Measurements from ENCODE around the gene GSTO2. TPM values are rescaled to one million over a fixed set of nuclear protein-coding genes. Genes with fewer than 3 reads are reported as not detected.
A peak's percentile ranks its signal among the peaks of the same experiment; 100 is the strongest.

Gene GSTO2
- total and polyA plus RNA-seq, 2 experiments from 2014 or later: 30.7 to 49.8 TPM

DNA sequence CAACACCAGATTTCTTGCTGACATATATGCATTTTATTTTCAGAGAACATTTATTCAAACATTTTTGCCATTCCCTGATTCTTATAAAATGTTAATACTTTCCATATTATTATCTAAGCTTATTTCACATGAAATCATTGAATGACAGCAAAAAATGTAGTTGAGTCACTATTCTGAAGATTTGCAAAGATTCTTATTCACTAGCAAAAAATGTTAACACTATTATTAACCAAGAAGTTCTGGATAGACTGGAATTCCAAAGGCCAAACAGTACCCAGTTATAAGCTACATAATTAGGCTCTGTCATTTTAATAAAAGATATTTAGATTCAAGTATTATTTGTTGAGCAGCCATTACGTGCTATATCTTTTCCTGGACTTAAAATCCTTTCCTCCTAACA lies 4.3 kb downstream of the GSTO2 start:
- no peaks in the 10 kb centered on the region for H3F3A ChIP-seq (replicated peaks; ENCODE audit: low read depth)
- no peaks in the 10 kb centered on the region for H3K9me3 Mint-ChIP-seq
- ATAC-seq (no peak), DNase-seq (ENCODE audit: low spot score) (no peak)
- H3K36me3 ChIP-seq (ENCODE audit: insufficient read depth): no peaks in the 10 kb centered on the region
- H3K27me3 ChIP-seq (ENCODE audit: insufficient read depth): 0 out of 2 replicates have a peak, but pooled peaks cover 8% of the 10 kb centered on the region
- peaks cover 3% of the 10 kb centered on the region; the same call in 2 of the 3 replicates for H3K36me3 Mint-ChIP-seq (ENCODE audit: low read depth)
- peaks cover 19% of the 10 kb centered on the region for H3K79me2 ChIP-seq (replicated peaks; ENCODE audit: insufficient read depth)
- no peak overlapping the region for H3K4me3 Mint-ChIP-seq
- H2AFZ ChIP-seq: no peak overlapping the region
- peaks cover 15% of the 10 kb centered on the region for H3K27me3 Mint-ChIP-seq (ENCODE audit: insufficient read depth, low read depth, poor library complexity)
- peaks cover 17% of the 10 kb centered on the region for H3K4me1 ChIP-seq (ENCODE audit: insufficient read depth)
- H3K27ac ChIP-seq (ENCODE audit: low read depth): no peak overlapping the region
- TF ChIP-seq, protein P1, sequence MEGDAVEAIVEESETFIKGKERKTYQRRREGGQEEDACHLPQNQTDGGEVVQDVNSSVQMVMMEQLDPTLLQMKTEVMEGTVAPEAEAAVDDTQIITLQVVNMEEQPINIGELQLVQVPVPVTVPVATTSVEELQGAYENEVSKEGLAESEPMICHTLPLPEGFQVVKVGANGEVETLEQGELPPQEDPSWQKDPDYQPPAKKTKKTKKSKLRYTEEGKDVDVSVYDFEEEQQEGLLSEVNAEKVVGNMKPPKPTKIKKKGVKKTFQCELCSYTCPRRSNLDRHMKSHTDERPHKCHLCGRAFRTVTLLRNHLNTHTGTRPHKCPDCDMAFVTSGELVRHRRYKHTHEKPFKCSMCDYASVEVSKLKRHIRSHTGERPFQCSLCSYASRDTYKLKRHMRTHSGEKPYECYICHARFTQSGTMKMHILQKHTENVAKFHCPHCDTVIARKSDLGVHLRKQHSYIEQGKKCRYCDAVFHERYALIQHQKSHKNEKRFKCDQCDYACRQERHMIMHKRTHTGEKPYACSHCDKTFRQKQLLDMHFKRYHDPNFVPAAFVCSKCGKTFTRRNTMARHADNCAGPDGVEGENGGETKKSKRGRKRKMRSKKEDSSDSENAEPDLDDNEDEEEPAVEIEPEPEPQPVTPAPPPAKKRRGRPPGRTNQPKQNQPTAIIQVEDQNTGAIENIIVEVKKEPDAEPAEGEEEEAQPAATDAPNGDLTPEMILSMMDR (conservative IDR thresholded peaks at IDR 0.05; ENCODE audit: low read depth in 2 of 2): no peak
- TF ChIP-seq EZH2phosphoT487 (IDR thresholded peaks at IDR 0.05; ENCODE audit: unreplicated experiment): no peak
- TF ChIP-seq POLR2AphosphoS5 (IDR thresholded peaks at IDR 0.05; ENCODE audit: low read depth): no peak
- no peaks in the 10 kb centered on the region for H4K20me1 ChIP-seq (replicated peaks; ENCODE audit: insufficient read depth)
- peaks cover 17% of the 10 kb centered on the region; the same call in 2 of the 3 replicates for H3K4me1 Mint-ChIP-seq
- no peak overlapping the region for H3K27ac Mint-ChIP-seq
- H3K9me2 ChIP-seq (ENCODE audit: insufficient read depth): no peaks in the 10 kb centered on the region
- no peak overlapping the region for H3K4me3 ChIP-seq
- no peak overlapping the region for H3K4me2 ChIP-seq

DNA sequence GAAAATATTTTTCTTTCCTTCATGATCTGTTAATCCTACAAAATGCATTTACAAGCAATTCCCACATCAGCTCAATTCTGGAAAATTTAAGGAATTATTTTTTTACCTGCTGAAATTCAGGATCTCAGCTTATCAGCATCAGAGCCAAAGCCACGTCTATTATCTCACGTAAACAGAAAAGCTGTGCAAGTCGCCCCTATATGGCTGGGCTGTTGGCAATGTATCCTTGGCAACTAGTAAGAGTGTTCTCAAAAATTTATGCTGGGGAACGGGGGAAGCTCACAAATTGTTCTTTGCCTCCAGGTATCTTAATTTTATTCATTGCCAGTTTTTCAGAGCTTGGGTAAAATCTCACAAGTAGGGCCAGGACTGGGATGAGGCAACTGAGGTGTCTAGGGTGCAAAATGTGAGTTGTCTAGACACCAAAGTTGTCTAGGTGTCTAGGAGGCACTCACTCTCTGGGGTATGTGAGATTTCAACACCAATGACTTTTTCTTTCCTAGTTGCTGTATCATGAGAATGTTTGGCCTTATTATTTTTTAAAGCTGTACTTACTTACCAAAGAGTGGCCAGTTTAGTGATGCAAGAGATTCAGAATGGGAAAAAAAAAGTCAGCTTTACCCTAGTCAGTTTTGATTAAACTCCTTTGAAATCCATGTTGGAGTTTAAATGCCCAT lies 5.1 kb downstream of the GSTO2 start:
- Histone ChIP-seq H4K20me1 (replicated peaks; ENCODE audit: insufficient read depth) (no peaks in the 10 kb centered on the region), H3F3A (replicated peaks; ENCODE audit: low read depth) (no peaks in the 10 kb centered on the region), H3K27ac (ENCODE audit: low read depth) (no peak overlapping the region), H3K79me2 (replicated peaks; ENCODE audit: insufficient read depth) (peaks cover 16% of the 10 kb centered on the region), H3K9me2 (ENCODE audit: insufficient read depth) (no peaks in the 10 kb centered on the region), H3K4me1 (ENCODE audit: insufficient read depth) (peaks cover 17% of the 10 kb centered on the region), H3K4me2 (peak overlapping the region; percentile 90), H2AFZ (peak overlapping the region; percentile 77; the same call in 1 of the 2 replicates), H3K4me3 (peak overlapping the region; percentile 82), H3K27me3 (ENCODE audit: insufficient read depth) (0 out of 2 replicates have a peak, but pooled peaks cover 8% of the 10 kb centered on the region), H3K36me3 (ENCODE audit: insufficient read depth) (no peaks in the 10 kb centered on the region)
- Mint-ChIP-seq H3K27ac (no peak overlapping the region), H3K27me3 (ENCODE audit: insufficient read depth, low read depth, poor library complexity) (peaks cover 12% of the 10 kb centered on the region), H3K4me3 (peak overlapping the region; percentile 88; the same call in 2 of the 3 replicates), H3K36me3 (ENCODE audit: low read depth) (0 out of 3 replicates have a peak, but pooled peaks cover 4% of the 10 kb centered on the region), H3K4me1 (peaks cover 17% of the 10 kb centered on the region; the same call in 2 of the 3 replicates), H3K9me3 (no peaks in the 10 kb centered on the region)
- DNase-seq (ENCODE audit: low spot score) (no peak), ATAC-seq (no peak)
- TF ChIP-seq CREB1 (CRISPR knock-in tag; IDR thresholded peaks at IDR 0.05; ENCODE audit: low read depth) (no peak), ZNF462 (CRISPR knock-in tag; IDR thresholded peaks at IDR 0.05) (no peak), JUNB (IDR thresholded peaks at IDR 0.05; ENCODE audit: unreplicated experiment) (no peak), ZNF331 (CRISPR knock-in tag; IDR thresholded peaks at IDR 0.05; ENCODE audit: low read depth) (no peak), POLR2AphosphoS5 (IDR thresholded peaks at IDR 0.05; ENCODE audit: low read depth) (no peak), STAT1 (IDR thresholded peaks at IDR 0.05; ENCODE audit: unreplicated experiment) (no peak)
- TF ChIP-seq, protein P1 (conservative IDR thresholded peaks at IDR 0.05; ENCODE audit: low read depth in 2 of 2): no peak
